HG02588 (cell line): ENCODE measurements around the gene TIAM1.

Experiments used
- ATAC-seq: cut with Tn5 transposase; IDR thresholded peaks from one replicate; pipeline ENCODE4 v1.9.1; 2021; ENCODE audit warnings: mild to moderate bottlenecking, moderate library complexity; ENCODE audit not compliant: unreplicated experiment

Gene TIAM1, protein sequence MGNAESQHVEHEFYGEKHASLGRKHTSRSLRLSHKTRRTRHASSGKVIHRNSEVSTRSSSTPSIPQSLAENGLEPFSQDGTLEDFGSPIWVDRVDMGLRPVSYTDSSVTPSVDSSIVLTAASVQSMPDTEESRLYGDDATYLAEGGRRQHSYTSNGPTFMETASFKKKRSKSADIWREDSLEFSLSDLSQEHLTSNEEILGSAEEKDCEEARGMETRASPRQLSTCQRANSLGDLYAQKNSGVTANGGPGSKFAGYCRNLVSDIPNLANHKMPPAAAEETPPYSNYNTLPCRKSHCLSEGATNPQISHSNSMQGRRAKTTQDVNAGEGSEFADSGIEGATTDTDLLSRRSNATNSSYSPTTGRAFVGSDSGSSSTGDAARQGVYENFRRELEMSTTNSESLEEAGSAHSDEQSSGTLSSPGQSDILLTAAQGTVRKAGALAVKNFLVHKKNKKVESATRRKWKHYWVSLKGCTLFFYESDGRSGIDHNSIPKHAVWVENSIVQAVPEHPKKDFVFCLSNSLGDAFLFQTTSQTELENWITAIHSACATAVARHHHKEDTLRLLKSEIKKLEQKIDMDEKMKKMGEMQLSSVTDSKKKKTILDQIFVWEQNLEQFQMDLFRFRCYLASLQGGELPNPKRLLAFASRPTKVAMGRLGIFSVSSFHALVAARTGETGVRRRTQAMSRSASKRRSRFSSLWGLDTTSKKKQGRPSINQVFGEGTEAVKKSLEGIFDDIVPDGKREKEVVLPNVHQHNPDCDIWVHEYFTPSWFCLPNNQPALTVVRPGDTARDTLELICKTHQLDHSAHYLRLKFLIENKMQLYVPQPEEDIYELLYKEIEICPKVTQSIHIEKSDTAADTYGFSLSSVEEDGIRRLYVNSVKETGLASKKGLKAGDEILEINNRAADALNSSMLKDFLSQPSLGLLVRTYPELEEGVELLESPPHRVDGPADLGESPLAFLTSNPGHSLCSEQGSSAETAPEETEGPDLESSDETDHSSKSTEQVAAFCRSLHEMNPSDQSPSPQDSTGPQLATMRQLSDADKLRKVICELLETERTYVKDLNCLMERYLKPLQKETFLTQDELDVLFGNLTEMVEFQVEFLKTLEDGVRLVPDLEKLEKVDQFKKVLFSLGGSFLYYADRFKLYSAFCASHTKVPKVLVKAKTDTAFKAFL (N-terminal part only)

DNA sequence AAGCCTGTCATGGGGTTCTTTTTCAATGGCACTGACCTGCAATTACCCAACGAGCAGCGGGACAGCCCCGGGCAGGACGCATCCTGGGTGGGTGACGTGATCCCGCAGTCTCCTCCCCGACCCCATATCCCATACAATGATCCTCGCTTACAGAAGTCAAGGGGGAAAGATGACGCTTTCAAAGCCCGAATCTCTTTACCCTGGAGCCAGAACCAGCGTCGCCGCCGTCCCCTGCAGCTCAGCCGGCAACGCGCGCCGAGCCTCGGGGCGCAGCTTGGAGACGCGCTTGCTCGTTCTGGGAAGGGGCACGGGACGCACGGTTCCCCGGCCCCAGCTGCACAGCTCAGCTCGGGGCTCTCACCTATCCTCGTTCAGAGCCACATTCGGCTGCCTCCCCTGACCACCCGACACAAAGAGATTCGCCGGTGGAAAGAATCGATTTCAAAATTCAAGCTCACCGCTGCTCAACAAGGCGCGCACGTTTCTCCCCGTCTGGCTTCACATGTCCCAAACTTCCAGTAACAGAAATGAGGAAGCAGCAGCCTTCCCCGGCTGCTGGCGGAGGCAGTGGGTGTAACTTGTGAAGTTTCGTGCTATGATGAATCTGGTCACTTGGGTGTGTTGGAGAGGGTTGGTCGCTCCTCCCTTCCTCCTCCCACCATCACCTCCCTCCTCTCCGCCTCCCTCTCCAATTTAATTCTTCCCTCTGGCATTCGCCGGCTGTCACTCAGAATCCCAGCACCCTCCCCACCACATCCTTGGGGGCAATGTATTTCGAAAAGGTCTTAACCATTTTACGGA, at the start of gene TIAM1:
Gene TIAM1, minus strand, starts transcription at position 582 of the 801 bp plus-strand sequence. CDS start 77,289 bp downstream, outside the sequence.
- no peak for ATAC-seq

DNA sequence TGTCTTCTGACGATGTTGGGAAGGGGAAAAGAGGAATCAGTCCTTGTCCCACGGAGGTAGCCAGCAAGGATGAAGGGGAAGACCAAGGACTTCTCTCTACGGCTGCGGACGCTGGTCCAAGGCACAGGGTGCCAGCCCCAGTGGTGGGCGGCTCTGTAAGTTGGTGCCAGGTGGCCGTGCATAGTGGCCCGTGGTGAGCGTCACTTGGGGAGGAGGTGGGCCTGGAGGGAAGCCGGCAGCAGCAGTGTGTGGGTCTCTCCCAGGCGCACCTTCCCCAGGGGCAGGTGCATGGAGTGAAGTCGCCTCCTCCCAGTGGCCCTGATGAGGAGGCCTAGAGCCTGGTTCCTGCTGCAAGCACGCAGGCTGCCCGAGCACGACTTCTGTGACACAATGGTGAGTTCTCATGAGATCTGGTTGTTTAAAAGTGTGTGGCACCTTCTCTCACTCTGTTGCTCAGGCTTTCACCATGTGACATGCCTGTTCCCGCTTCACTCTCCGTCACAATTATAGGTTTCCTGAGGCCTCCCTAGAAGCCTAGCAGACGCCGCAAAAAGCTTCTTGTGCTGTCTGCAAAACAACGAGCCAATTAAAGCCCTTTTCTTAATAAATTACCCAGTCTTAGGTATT, 43.6 kb upstream of the TIAM1 start:
- no peak for ATAC-seq

DNA sequence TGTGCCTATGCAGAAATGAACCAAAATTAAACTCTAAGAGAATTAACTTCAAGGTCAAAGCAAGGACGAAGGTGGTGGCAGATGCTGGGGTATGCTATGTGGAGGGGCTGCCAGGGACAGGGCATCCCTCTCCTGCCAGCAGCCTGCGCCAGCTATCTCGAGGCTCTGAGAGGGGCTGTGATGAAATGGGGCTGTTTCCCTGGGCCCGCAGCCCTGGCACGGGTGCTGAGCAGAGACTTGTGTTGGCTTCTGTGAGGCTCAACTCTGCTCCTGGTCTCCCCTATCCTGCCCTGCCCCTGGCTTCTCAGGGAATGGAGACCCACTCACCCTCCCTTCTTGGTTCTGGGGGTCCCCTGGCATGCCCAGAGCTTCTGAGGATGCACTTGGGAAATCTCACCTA, 41.9 kb upstream of the TIAM1 start:
- ATAC-seq: no peak

DNA sequence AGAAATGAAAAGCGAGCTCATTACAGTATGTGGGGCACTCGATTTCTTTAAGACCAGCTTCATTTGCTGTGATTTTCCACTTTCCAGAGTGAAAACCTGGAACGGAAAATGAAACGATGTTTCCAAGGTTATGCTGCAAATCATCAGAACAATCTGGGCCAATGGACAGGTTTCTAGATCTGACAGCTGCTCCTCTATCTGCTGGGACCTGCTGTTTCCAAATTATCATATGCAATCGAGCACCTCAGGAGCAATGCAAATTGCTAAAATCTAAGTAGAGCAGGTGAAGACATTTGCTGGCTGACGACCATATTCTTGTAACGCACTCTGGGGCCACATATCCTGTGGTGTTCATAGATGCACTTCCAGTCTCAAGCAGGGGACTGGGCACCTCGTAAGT, 39.7 kb upstream of the TIAM1 start:
- no peak for ATAC-seq

DNA sequence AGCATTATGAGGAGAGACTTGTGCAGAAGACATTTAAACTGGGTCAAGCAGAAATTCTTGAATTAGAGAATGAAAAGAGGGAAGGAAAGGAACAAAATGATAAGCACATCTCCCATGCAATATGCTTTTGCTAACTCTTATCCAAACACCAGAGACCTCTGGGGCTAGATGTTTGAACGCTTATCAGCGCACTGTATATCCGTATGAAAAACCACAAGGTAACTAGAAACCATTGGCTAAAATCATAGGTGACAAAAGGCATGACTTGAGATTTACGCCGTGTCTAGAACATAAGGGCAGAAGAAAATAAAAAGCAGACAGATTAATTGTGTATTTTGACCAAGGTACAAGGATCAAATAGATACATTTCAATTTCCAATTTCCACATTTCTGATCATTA, 38.0 kb upstream of the TIAM1 start:
- no peak for ATAC-seq

DNA sequence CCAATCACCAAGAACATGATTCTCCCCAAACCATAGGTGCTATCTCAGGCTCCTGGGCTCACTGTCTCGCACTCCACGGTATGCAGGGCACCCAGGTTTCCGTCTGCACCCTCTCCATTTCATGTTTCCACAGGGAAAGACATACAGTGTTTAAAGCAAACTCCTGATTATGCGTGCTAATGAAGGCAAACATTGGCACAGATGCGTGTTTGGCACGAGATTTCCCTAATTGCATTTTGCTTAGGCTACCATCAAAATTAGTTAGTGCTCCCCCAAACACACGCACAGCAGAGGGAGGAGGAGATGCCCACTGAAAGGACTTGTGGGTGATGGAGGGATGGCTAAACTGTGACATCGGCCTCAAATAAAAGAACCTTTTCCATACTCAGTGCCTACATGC, 32.2 kb upstream of the TIAM1 start:
- no peak for ATAC-seq

DNA sequence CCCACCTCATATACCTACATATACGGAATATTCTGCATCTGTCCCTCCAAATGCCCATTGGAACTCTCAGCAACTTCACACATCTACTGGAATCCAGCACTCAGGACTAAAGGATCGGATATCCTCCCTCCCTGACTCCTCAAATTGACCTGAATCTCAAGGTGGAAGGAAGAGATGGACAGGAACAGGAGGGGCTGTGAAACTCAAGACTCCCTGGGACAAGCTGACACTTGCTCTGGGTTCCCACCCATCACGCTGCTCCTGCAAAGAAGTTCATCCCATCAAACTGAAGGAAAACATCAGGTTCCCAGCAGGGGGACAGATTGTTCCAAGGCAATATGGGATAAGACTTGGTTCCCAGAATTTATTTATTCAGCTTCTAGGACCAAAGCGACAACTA, 30.3 kb upstream of the TIAM1 start:
- no peak for ATAC-seq

DNA sequence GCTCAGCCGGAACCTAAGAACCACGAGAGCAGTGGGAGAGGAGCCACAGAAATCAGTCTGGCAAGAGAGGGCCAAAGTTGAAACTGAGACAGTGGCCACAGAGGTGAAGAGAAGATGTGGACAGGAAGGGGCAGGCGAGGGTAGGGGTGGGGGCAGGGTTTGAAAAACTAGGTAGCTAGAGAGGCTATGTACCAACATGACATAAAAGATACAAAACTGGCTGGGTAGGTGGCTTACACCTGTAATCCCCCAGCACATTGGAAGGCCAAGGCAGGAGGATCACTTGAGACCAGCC, 28.4 kb upstream of the TIAM1 start:
- ATAC-seq: no peak

DNA sequence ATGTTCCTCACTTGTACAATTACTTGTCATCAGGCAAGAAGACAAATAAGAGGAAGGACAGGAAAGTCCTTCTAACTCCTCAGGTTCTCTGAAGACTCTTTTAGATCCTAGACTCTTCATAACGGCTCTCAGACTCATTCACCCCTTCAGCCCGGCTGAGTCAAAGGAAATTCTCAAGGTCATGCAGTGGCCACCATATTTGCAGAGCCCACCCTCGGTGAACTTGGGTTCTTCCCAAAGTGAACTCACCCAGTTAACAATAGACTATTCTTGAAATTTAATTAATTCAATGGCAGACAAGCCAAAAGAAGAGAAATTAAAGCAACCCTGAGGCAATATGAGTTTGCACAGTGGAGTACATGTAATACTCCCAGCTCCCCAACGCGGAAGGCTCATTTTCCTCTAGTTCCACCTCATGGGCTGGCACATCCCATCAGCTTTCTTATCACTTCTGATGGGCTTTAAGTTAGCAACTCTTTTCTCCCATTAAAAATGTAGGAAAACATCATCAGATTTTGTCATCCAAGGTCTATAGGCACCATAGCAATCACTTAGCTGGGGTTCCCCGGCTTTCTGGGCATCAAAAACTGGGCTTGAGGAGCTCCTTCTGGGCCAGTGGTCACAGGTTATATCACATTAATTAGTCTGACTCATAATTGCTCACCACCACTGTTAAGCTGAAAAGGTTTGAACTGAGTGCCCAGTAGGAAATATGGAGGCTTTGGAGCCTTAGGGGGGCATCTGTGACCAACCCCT, 27.8 kb upstream of the TIAM1 start:
- no peak for ATAC-seq

DNA sequence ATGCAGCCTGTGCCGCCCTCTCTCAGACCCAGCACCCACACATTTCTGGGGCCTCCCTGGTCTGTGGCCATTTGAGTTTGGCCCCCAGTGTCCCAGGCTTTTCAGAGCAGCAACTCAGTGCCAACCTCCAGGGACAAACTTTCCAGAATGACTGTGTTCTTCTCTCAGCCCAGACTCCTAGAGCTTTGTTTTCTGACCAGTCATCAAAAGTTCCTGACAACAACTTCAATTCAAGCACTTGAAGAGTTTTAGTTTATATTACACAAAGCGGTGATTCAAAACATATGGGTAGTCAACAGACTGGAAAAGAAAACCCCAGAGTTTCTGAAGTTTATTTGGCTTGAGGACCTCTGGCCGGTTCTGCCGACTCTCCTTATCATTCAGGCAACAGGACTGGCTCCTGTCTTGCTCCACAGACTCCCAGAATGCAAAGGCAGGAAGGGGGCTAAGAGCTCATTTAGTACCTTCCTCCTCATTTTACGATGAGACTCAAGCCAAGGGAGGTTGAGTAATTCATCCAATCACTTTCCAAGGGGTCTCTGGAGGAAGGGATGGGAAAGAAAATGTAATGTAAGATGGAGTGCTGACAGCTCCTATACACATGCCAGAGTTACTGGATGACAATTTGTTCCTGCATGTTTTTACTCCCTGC, 27.0 kb upstream of the TIAM1 start:
- no peak for ATAC-seq

DNA sequence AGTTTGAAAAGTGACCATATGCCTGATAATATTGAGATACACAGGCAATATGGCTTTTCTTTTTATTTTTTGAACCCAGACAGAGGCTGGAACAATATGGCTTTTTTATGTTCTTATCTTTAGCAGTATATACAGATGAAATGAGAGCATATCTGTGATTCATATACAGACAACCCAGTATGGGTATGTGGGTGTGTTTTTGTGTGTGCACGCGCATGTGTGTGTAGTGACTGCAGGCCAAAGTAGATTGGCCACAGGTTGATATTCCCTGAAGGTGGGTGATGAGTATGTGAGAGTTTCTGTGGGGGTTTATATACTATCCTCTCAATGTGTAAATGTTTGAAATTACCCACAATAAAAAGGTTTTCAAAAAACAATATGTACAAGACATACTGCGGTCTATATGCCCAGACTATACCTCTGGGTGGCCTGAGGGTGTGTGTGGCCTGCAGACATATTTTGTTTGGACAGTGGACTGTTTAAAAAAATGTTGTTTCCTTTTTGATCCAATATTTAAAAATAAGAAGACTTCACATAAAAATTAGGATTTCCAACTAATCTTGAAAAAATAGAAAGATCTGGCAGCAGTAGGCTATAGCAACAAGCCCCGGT, 26.3 kb upstream of the TIAM1 start:
- no peak for ATAC-seq

DNA sequence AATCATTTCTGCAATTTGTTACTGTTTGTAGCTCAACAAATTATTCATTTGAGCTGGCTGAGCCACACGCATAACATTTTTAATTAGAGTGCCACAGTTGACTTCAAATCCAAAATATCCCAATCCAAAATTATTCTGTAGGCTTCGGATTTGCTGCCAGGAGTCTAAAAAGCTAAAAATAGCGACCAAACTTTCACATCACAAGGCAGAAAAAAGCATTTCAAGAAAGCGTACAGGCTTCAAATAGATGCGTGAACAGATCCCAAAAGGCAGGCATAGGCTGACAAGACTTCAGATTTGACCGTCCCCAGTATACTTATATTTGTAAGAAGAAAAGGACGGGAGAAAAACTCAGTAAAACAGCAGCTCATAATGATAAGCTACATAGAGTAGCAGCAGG, 24.3 kb upstream of the TIAM1 start:
- no peak for ATAC-seq

DNA sequence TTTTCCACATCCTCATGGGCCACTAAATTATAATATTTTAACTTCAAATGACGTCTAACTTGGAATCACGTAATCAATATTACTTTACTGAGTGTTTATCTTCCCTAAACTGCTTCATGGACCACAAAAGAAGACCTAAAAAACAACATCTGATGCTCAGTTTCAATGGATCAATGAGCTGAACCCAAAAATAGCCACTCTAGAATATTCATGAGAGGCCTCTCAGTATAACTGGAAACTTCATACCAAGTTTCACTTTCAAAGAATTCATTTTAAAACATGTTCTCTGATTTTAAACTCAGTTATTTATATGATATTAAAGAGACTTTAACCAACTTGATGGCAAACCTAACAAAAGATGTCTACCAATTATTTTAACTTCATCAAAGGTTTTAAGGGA, 23.7 kb upstream of the TIAM1 start:
- no peak for ATAC-seq

DNA sequence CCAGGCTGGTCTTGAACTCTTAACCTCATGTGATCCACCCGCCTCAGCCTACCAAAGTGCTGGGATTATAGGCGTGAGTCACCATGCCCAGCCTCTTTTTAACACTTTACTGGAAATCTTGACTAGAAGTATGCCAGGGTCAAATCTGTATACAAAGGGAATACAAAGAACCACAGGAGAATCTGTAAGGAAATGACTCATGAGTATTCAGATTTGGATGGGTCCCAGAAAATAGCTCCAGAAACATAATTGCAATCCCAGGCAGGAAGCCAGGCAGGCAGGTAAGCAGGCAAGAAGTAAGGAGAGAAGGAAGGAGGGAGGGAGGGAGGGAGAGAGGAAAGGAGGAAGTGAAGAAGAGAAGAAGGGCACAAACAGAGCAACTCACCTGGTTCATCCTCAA, 22.8 kb upstream of the TIAM1 start:
- no peak for ATAC-seq

DNA sequence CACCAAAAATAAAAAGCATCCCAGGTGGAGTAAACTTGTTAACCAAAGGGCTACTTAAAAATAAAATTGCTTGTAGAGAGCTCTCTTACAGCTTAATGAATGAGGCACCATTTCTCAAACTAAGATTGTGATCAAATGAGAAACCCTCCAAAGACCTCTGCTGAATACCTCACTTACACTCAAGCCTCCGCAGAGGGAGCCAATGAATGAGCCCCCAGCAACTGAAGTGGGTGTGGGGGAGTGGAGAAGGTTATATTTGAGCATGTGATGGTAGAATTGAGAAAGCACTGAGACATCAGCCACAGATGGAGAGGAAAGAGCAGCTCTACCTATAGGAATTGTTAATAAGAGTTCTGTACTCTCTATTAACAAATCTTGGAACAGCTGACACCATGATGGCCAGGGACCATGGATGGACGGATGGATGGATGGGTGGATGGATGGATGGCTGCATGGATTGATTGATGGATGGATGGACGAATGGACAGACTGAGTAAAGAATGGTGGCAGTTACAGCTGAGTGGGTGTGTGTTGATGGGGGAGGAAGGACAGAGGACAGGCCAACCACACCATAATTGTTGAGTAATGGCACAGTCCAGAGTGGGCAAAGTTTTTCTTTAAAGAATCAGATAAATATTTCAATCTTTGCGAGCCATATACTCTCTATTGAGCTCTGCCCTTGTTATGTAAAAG, 20.3 kb upstream of the TIAM1 start:
- ATAC-seq: no peak

DNA sequence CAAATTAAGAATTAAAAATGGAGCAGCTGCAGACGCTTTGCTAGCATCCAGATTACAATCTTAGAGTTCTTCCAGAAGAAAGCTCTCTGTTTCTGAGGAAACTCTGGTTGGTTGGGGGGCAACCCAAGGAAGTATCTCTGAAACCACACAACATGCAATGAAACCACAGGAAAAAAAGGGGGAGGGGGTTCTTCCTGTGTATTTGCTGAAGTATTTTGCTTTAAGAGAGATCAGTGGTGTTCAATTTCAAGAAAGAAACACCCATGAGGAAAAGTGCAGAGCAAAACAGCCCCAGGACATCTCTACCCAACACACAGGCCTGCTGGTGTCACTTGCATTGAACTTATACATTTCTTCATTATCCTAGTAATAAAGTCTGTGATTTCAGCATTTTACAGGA, 19.7 kb upstream of the TIAM1 start:
- ATAC-seq: no peak

DNA sequence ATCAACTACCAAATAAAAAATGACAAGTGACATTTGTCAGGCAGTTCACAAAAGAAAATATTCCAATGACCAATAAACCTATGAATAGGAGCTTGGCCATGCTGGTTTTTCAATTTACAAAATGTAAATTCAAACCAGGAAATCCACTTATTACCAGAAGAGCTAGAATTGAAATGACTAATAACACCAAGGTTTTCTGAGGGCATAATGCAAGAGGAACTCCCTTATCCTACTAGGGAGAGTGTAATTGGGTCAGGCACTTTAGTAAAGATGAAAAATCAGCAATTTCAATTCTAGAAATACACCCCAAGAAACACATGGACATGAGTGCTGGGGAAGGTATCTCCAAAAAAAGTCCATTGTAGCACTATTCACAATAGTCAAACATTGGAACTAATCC, 16.7 kb upstream of the TIAM1 start:
- no peak for ATAC-seq

DNA sequence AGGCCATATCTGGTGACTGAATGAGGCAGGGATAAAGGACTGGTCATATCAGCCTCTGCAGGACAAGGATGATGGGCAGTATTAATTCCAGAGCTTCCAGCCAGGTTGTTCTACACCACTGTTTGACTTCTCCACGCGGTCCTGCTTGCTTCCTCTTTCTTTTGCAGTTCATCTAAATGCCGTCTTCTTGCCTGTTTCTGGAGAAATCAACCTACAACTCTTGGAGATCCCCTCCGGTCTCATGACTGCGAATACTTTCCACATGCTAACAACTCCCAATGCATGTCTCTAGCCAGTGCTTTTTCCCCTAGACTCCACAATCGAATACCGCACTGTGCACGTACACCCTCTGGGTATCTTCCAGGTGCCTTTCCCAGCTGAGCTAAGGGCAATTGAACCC, 14.1 kb upstream of the TIAM1 start:
- no peak for ATAC-seq
